ENCODE measurements around the gene MISP.

Gene MISP

DNA sequence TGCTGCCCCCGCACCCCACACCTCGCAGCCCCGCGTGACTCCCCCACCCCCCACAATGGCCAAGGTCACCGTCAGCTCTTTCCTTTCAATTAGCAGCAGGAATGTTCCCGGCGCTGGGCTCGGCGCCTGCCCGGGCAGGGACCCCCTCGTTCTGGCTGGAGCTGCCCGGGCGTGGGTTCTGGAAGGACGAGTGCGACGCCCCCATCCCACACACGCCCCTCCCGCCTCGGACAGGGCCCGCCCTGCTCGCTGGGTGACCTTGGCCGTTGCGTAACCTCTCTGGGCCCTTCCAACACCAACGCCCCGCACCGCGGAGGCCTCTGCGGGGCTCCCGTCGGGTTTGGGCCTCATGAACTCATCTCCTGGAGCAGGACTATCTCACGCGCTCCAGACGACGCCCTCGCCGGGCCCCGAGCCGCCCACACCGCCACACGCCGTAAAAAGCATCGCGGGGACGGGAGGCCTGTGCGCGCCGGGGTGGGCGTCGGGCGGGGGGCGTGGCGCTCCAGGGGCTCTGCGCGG, 31.9 kb upstream of the MISP start:
- DNase-seq (ENCODE audit: low spot score), result no peak
- TF ChIP-seq, protein P1, sequence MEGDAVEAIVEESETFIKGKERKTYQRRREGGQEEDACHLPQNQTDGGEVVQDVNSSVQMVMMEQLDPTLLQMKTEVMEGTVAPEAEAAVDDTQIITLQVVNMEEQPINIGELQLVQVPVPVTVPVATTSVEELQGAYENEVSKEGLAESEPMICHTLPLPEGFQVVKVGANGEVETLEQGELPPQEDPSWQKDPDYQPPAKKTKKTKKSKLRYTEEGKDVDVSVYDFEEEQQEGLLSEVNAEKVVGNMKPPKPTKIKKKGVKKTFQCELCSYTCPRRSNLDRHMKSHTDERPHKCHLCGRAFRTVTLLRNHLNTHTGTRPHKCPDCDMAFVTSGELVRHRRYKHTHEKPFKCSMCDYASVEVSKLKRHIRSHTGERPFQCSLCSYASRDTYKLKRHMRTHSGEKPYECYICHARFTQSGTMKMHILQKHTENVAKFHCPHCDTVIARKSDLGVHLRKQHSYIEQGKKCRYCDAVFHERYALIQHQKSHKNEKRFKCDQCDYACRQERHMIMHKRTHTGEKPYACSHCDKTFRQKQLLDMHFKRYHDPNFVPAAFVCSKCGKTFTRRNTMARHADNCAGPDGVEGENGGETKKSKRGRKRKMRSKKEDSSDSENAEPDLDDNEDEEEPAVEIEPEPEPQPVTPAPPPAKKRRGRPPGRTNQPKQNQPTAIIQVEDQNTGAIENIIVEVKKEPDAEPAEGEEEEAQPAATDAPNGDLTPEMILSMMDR (conservative IDR thresholded peaks at IDR 0.05; ENCODE audit: low read depth), result no peak
- POLR2A ChIA-PET (ENCODE audit: low non-redundant PET), result no interaction called here
- no peak overlapping the region for H3K27ac ChIP-seq
- CTCF ChIA-PET, result no interaction called here

DNA sequence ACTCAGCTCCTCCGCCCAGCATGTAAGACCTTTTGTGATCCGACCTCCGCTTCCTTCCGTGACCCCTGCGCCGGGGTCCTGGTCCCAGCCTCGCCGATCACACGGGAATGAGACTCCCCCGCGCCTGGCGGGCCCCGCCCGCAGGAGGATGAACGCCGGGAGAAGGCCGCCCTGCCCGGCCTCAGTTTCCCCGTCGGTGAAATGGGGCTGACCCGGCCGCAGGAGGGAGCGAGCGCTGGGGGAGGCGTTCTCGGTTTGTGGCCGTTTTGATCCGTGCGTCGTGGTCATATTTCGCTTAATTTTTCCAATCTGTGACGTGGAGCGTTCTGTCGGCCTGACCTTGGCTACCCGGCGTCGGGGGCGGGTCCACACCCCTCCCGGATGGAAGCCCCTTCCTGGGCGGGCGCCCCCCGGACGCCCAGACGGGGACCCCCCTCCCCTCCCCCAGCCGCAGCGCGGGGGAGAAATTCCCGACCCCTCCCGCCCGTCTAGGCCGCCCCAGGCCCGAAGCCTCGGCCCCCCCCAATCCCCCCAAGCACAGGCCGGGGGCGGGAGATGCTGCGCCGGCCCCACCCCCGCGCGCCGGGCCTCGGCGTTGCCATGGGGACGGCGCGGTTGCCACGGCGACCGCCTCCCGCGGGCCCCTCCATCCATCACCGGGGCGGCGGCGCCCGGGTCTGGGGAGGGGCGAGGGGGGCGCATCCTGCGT, 31.1 kb upstream of the MISP start:
- CTCF ChIA-PET, result no interaction called here

DNA sequence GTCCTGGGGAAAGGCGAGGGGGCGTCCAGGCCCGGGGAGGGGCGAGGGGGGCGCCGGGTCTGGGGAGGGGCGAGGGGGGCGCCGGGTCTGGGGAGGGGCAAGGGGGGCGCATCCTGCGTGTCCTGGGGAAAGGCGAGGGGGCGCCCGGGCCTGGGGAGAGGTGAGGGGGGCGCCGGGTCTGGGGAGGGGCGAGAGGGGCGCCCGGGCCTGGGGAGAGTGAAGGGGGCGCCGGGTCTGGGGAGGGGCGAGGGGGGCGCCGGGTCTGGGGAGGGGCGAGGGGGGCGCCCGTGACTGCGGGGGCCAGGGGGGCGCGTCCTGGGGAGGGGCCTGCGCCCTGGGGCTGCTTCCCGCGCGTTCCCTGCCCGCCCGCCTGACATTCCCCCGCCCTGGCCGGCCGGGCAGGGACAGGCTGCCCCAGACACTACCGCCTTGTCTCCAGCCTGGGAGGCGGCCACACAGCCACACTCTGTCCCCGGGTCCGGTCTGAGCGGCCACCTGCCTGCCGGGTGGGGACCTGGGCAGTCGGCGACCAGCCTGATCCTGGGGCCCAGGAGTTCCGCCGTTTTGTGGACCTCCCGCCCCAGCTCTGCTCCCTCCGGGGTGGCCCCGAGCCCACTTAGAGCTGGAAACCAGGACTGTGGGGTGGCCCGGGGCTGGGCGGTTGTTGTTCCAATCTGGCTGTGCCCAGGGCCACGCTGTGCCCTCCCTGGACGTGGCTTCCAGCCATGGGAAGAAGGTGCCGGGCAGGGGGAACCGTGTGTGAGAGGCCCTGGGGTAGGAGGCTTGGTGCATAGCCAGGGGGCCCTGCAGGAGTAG, 30.4 kb upstream of the MISP start:
- CTCF ChIA-PET, result no interaction called here
- POLR2A ChIA-PET (ENCODE audit: low non-redundant PET), result no interaction called here
- DNase-seq (ENCODE audit: low spot score), result no peak
- no peak overlapping the region for H3K27ac ChIP-seq
- TF ChIP-seq, protein P1 (conservative IDR thresholded peaks at IDR 0.05; ENCODE audit: low read depth), result no peak

More for the DNA sequence above, 31.1 kb upstream of the MISP start:
- DNase-seq (ENCODE audit: low spot score), result no peak
- POLR2A ChIA-PET (ENCODE audit: low non-redundant PET), result no interaction called here
- no peak overlapping the region for H3K27ac ChIP-seq
- TF ChIP-seq, protein P1 (conservative IDR thresholded peaks at IDR 0.05; ENCODE audit: low read depth), result no peak

DNA sequence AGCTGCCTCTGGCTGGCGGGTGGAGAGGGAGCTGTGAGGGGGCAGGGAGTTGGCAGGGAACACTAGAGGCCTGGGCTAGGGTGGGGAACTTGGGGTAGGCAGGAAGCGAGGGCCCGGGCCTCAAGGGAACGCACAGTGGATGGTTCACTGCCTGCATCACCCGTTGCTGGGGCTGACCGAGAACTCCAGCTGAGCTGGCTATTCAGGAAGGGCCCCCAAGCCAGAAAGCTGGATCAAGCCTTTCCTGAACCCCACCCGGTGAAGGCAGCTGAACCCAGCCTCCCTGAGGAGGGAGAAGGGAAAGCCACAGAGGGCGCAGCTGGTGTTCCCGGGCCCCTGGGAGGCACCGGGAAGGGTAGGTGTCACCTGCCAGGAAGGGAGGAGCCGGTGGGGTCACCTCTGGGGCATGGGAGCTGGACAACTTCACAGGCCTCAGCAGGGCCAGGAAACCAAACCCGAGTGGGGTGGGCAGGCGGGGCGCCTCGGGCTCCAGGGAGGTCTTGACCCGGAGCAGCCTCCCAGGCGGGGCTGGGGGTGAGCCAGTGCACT, 28.3 kb upstream of the MISP start:
- ChIA-PET CTCF (no interaction called here), POLR2A (ENCODE audit: low non-redundant PET) (no interaction called here)
- no peak overlapping the region for H3K27ac ChIP-seq
- TF ChIP-seq, protein P1 (conservative IDR thresholded peaks at IDR 0.05; ENCODE audit: low read depth), result no peak
- DNase-seq (ENCODE audit: low spot score), result no peak

DNA sequence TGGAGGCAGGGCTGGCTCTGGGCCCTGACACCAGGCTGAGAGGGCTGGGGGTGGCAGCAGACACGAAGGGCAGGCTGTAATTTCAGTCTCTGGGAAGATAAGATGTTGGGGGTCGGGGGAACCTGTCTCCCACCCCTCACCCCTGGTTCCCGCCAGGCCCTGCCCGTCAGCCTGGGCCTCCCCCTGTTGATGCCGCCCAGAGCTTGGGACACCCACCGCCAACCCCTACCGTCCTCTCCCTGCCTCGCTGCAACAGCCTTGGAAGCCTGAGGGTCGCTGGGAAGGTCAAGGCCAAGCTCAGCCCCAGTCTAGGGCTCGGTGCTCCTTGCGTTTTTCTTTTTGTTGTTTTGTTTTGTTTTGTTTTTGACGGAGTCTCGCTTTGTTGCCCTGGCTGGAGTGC, 27.7 kb upstream of the MISP start:
- ChIA-PET CTCF (no interaction called here), POLR2A (ENCODE audit: low non-redundant PET) (no interaction called here)
- TF ChIP-seq, protein P1 (conservative IDR thresholded peaks at IDR 0.05; ENCODE audit: low read depth), result no peak
- DNase-seq (ENCODE audit: low spot score), result no peak
- no peak overlapping the region for H3K27ac ChIP-seq

DNA sequence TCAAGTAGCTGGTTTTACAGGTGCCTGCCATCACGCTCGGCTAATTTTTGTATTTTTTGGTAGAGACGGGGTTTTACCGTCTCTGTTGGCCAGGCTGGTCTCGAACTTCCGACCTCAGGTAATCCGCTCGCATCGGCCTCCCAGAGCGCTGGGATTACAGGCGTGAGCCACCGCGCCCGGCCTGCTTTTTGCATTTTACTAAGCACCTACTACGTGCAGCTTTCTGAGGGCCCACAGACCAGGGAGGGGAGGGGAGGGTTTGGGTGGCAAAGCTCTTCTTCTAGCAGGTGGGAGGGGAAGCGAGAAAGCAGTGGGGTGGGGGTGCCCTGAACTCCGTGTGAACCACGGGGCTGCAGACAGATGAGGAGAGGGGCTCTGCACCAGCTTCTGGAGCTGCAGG, 27.2 kb upstream of the MISP start:
- H3K27ac ChIP-seq, result no peak overlapping the region
- TF ChIP-seq, protein P1 (conservative IDR thresholded peaks at IDR 0.05; ENCODE audit: low read depth), result no peak
- POLR2A ChIA-PET (ENCODE audit: low non-redundant PET), result no interaction called here
- CTCF ChIA-PET, result no interaction called here
- no peak for DNase-seq (ENCODE audit: low spot score)

Measured in RWPE1 (cell line).